Osteoblast (primary cell): ENCODE measurements around the gene PHIP. TPM values are rescaled to one million over a fixed set of nuclear protein-coding genes. Genes with fewer than 3 reads are reported as not detected.

Source experiments
- DNase-seq: peaks from one replicate; pipeline ENCODE4 v3.0.0; 2011; ENCODE audit warnings: low spot score, mixed read lengths; ENCODE audit not compliant: insufficient read length; ENCODE audit errors: missing footprints
- H2AFZ ChIP-seq: 2 replicates; pipeline ENCODE4 v1.6.0; 2011; ENCODE audit warnings: mild to moderate bottlenecking, low read length
- H3K27ac ChIP-seq: 2 replicates; pipeline ENCODE4 v1.5.1; 2011; ENCODE audit warnings: mild to moderate bottlenecking, low read depth, low read length, moderate library complexity
- H3K27me3 ChIP-seq: 2 replicates; pipeline ENCODE4 v1.6.0; 2012; ENCODE audit warnings: mild to moderate bottlenecking, control low read depth, inconsistent platforms, low read length, moderate library complexity; ENCODE audit not compliant: insufficient read depth
- H3K36me3 ChIP-seq: 2 replicates; pipeline ENCODE4 v1.5.1; 2011; ENCODE audit warnings: mild to moderate bottlenecking, low read length, control low read depth, moderate library complexity; ENCODE audit not compliant: insufficient read depth
- H3K4me1 ChIP-seq: 2 replicates; pipeline ENCODE4 v1.5.1; 2011; ENCODE audit warnings: mild to moderate bottlenecking, low read length, control low read depth, moderate library complexity; ENCODE audit not compliant: insufficient read depth
- H3K4me2 ChIP-seq: 2 replicates; pipeline ENCODE4 v1.6.0; 2011; ENCODE audit warnings: mild to moderate bottlenecking, low read length; ENCODE audit not compliant: insufficient read depth
- H3K4me3 ChIP-seq: fragments of 200-600 bp; sonication (generic); 3 replicates; pipeline ENCODE4 v1.5.1; 2012; ENCODE audit warnings: mild to moderate bottlenecking, low read length, inconsistent platforms; ENCODE audit not compliant: insufficient read depth
- H3K79me2 ChIP-seq: 2 replicates; pipeline ENCODE4 v1.6.0; 2012; ENCODE audit warnings: mild to moderate bottlenecking, low read length, control low read depth, inconsistent platforms; ENCODE audit not compliant: insufficient read depth
- H3K9me3 ChIP-seq: 2 replicates; pipeline ENCODE4 v1.5.1; 2011; ENCODE audit warnings: low read depth, low read length, control low read depth
- H4K20me1 ChIP-seq: 2 replicates; pipeline ENCODE4 v1.6.0; 2012; ENCODE audit warnings: mild to moderate bottlenecking, low read length, control low read depth; ENCODE audit not compliant: insufficient read depth
- CTCF ChIP-seq: IDR thresholded peaks from 2 replicates; pipeline ENCODE4 v1.5.1; 2011; ENCODE audit warnings: mild to moderate bottlenecking, low read depth, low read length, moderate library complexity; ENCODE audit errors: extremely low read depth
- total RNA-seq: library from RNA; depleted of rRNA; stranded (reverse); fragments of >200 nt; gene quantifications from 2 replicates; pipeline ENCODE4 v1.2.3, GENCODE V29; 2012

PHIP gene
- total RNA-seq, 1 donor, result 23.9 TPM

GRCh38 chr6:79001415-79001814, 76.6 kb downstream of the PHIP start:
- no peak overlapping the region for H2AFZ ChIP-seq
- no peaks in the 10 kb centered on the region for H3K79me2 ChIP-seq
- H4K20me1 ChIP-seq, result no peaks in the 10 kb centered on the region
- peaks cover 10% of the 10 kb centered on the region for H3K4me1 ChIP-seq
- no peak overlapping the region for H3K27ac ChIP-seq
- peaks cover 13% of the 10 kb centered on the region for H3K36me3 ChIP-seq
- no peaks in the 10 kb centered on the region for H3K27me3 ChIP-seq
- TF ChIP-seq CTCF, result no peak
- no peak overlapping the region for H3K4me2 ChIP-seq
- no peak for DNase-seq
- H3K4me3 ChIP-seq, result no peak overlapping the region
- H3K9me3 ChIP-seq, result no peaks in the 10 kb centered on the region

- H4K20me1 ChIP-seq, result no peaks in the 10 kb centered on the region
- H3K27ac ChIP-seq, result no peak overlapping the region
- peaks cover 13% of the 10 kb centered on the region for H3K36me3 ChIP-seq
- DNase-seq, result no peak
- TF ChIP-seq CTCF, result no peak
- no peak overlapping the region for H3K4me3 ChIP-seq
- H3K27me3 ChIP-seq, result no peaks in the 10 kb centered on the region
- no peak overlapping the region for H3K4me2 ChIP-seq
- no peaks in the 10 kb centered on the region for H3K9me3 ChIP-seq
- H2AFZ ChIP-seq, result no peak overlapping the region
- H3K79me2 ChIP-seq, result no peaks in the 10 kb centered on the region
- H3K4me1 ChIP-seq, result no peaks in the 10 kb centered on the region
Observed at GRCh38 chr6:78999737-79000136, 78.3 kb downstream of the PHIP start.

- Histone ChIP-seq H4K20me1 (no peaks in the 10 kb centered on the region), H3K27ac (no peak overlapping the region), H3K9me3 (no peaks in the 10 kb centered on the region), H2AFZ (no peak overlapping the region), H3K79me2 (no peaks in the 10 kb centered on the region), H3K4me2 (no peak overlapping the region), H3K4me3 (no peak overlapping the region), H3K27me3 (no peaks in the 10 kb centered on the region), H3K4me1 (no peaks in the 10 kb centered on the region), H3K36me3 (peaks cover 26% of the 10 kb centered on the region)
- no peak for DNase-seq
- no peak for TF ChIP-seq CTCF
Observed at GRCh38 chr6:78995946-78996345, 82.1 kb downstream of the PHIP start.

- no peak for DNase-seq
- H3K27me3 ChIP-seq, result no peaks in the 10 kb centered on the region
- H2AFZ ChIP-seq, result no peak overlapping the region
- H3K79me2 ChIP-seq, result no peaks in the 10 kb centered on the region
- H3K4me2 ChIP-seq, result no peak overlapping the region
- H4K20me1 ChIP-seq, result no peaks in the 10 kb centered on the region
- no peaks in the 10 kb centered on the region for H3K4me1 ChIP-seq
- no peak for TF ChIP-seq CTCF
- no peaks in the 10 kb centered on the region for H3K9me3 ChIP-seq
- no peak overlapping the region for H3K4me3 ChIP-seq
- H3K27ac ChIP-seq, result no peak overlapping the region
- peaks cover 21% of the 10 kb centered on the region for H3K36me3 ChIP-seq
Observed at GRCh38 chr6:78995346-78995745, 82.7 kb downstream of the PHIP start.
